HL-60 (cell line): ENCODE measurements around the gene ISCU.
A peak's percentile ranks its signal among the peaks of the same experiment; 100 is the strongest.

Experiments
- CTCF ChIP-seq: IDR thresholded peaks from one replicate; pipeline ENCODE4 v1.5.1; 2011; ENCODE audit warnings: low read length, control low read depth, inconsistent platforms; ENCODE audit not compliant: insufficient read depth
- GABPA ChIP-seq: IDR thresholded peaks from 2 replicates; pipeline ENCODE4 v1.6.1; 2012; ENCODE audit warnings: low read depth

GRCh38 chr12:108563136-108563803 lies 874 bp downstream of the ISCU start:
- TF ChIP-seq CTCF (peak; percentile 83), GABPA (no peak)
